Activated CD4-positive, alpha-beta T cell treated with anti-CD3 and anti-CD28 coated beads, Interleukin-2, amount 10 ng/mL, durations not matched to agents 7 days and 5 days (primary cell): ENCODE results near the gene F12. TPM values are rescaled to one million over a fixed set of nuclear protein-coding genes. Genes with fewer than 3 reads are reported as not detected.
"Not testable (repeated sequence)": the region's sequence is repeated elsewhere in the genome, so short reads cannot be mapped to it uniquely, and the experiment has no call there.

ENCODE experiments used
- CTCF ChIA-PET: fragments of 350-600 bp; sonication (Branson Sonifier 250); formaldehyde crosslinking; loops from one replicate; lab custom pipeline; 2021; ENCODE audit warnings: antibody characterized with exemption; lab: Charles Lee
- POLR2A ChIA-PET: fragments of 350-600 bp; sonication (Branson Sonifier 250); formaldehyde crosslinking; loops from one replicate; lab custom pipeline; 2021; ENCODE audit warnings: antibody characterized with exemption; lab: Charles Lee
- DNase-seq: peaks from one replicate; pipeline ENCODE4 v3.0.0-alpha.2; 2020
- H3K27ac Mint-ChIP-seq: one replicate; pipeline ENCODE4 v1.8.0; 2021; ENCODE audit warnings: mild to moderate bottlenecking, moderate library complexity, mixed read lengths
- H3K27me3 Mint-ChIP-seq: one replicate; pipeline ENCODE4 v1.8.0; 2021; ENCODE audit warnings: mixed read lengths
- H3K36me3 Mint-ChIP-seq: one replicate; pipeline ENCODE4 v1.8.0; 2021; ENCODE audit warnings: low read depth, mixed read lengths
- H3K4me1 Mint-ChIP-seq: one replicate; pipeline ENCODE4 v1.8.0; 2021; ENCODE audit warnings: mixed read lengths
- H3K4me3 Mint-ChIP-seq: one replicate; pipeline ENCODE4 v1.8.0; 2021; ENCODE audit warnings: mild to moderate bottlenecking, moderate library complexity, mixed read lengths
- H3K9me3 Mint-ChIP-seq: one replicate; pipeline ENCODE4 v1.8.0; 2021; ENCODE audit warnings: mixed read lengths
- total RNA-seq, 2 experiments: library from RNA; stranded (reverse); gene quantifications; one replicate each; pipeline ENCODE4 v1.2.3, GENCODE V29; 2021

The F12 gene
- total RNA-seq, 2 experiments from 2014 or later, result 0.22 to 0.60 TPM

DNA sequence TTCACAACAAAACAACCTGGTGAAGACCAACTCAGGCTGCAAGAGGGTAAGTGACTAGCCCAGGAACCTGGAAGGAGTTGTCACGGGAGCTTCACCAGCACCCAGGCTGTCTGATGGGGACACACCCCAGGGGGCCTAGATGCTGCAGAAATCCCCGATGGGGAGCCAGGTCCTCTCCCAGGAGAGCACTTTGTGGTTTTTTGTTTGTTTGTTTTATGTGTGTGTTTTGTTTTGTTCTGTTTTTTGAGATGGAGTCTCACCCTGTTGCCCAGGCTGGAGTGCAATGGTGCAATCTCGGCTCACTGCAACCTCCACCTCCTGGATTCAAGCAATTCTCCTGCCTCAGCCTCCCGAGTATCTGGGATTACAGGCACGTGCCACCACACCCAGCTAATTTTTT, 33.8 kb downstream of the F12 start:
- CTCF ChIA-PET, result interaction anchor here (0.6 to 11.1 kb wide), 4 partner anchors 14 to 66 kb away, joined by 3 to 145 read pairs (median 50); partner anchors contain the start of genes LMAN2 and RGS14
- peaks cover 29% of the 10 kb centered on the region for H3K36me3 Mint-ChIP-seq
- peaks cover 50% of the 10 kb centered on the region for H3K4me1 Mint-ChIP-seq
- DNase-seq, H3K27me3 Mint-ChIP-seq, POLR2A ChIA-PET, H3K4me3 Mint-ChIP-seq, H3K9me3 Mint-ChIP-seq: not testable (repeated sequence)
- H3K27ac Mint-ChIP-seq, result peak overlapping the region; percentile 46

- H3K27ac Mint-ChIP-seq, result peak overlapping the region; percentile 84
- ChIA-PET POLR2A (interaction anchor here (0.7 kb wide), 1 partner anchor 71 kb away, joined by 4 read pairs; the partner anchor contains the start of gene RAB24), CTCF (interaction anchor here (0.8 to 11.1 kb wide), 8 partner anchors 9 to 369 kb away, joined by 3 to 145 read pairs (median 6); partner anchors contain the start of genes LMAN2, RGS14 and SLC34A1)
- no peak for DNase-seq
- no peaks in the 10 kb centered on the region for H3K27me3 Mint-ChIP-seq
- no peaks in the 10 kb centered on the region for H3K9me3 Mint-ChIP-seq
- H3K4me1 Mint-ChIP-seq, result peaks cover 54% of the 10 kb centered on the region
- H3K36me3 Mint-ChIP-seq, result peaks cover 41% of the 10 kb centered on the region
- H3K4me3 Mint-ChIP-seq, result no peak overlapping the region
Measured at GRCh38 chr5:177374211-177374610, 35.2 kb downstream of the F12 start.

DNA sequence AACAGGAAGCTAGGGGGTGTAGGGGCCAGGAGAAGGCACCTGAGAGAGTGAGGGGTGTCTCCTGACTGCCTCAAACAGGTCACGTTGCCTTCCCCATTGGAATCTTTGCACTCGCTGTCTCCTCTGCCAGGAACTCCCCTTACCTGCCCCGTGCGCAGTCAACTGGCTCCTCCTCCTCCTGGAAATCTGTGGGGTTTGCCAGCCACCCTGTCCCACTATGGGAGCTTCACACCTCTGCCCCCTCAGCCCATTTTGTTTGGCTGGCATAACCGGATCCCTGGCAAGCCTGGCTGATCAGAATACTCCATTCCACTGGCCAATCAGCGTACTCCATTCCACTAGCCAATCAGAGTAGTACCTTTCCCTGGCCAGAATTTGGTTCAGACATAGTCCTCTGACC, 35.6 kb downstream of the F12 start:
- peaks cover 45% of the 10 kb centered on the region for H3K36me3 Mint-ChIP-seq
- H3K27me3 Mint-ChIP-seq, result no peaks in the 10 kb centered on the region
- POLR2A ChIA-PET, result interaction anchor here (0.7 kb wide), 1 partner anchor 71 kb away, joined by 4 read pairs; the partner anchor contains the start of gene RAB24
- CTCF ChIA-PET, result interaction anchor here (0.8 to 11.1 kb wide), 8 partner anchors 9 to 369 kb away, joined by 3 to 145 read pairs (median 6); partner anchors contain the start of genes LMAN2, RGS14 and SLC34A1
- H3K9me3 Mint-ChIP-seq, result no peaks in the 10 kb centered on the region
- H3K4me1 Mint-ChIP-seq, result peaks cover 56% of the 10 kb centered on the region
- no peak overlapping the region for H3K4me3 Mint-ChIP-seq
- DNase-seq, result no peak
- peak overlapping the region; percentile 84 for H3K27ac Mint-ChIP-seq

DNA sequence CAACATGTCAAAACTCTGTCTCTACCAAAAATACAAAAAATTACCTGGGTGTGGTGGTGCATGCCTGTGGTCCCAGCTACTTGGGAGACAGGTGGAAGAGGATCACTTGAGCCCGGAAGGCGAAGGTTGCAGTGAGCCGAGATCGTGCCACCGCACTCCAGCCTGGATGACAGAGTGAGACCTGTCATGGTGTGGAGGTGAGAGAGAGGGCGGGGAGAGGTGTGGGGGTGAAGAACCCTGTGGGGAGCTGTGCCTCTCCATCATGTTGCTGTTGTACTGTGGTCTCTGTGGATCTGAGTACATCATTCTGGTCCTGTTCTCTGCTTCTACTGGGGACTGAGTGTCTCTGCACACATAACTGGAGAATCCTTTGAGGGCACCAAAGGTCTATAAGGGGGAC, 36.5 kb downstream of the F12 start:
- Mint-ChIP-seq H3K36me3 (peaks cover 54% of the 10 kb centered on the region), H3K4me3 (peak overlapping the region; percentile 49), H3K27ac (peak overlapping the region; percentile 84), H3K4me1 (peaks cover 62% of the 10 kb centered on the region), H3K9me3 (no peaks in the 10 kb centered on the region), H3K27me3 (no peaks in the 10 kb centered on the region)
- ChIA-PET CTCF (interaction anchor here (1.1 to 11.1 kb wide), 10 partner anchors 10 to 90 kb away, joined by 3 to 145 read pairs (median 8); partner anchors contain the start of genes LMAN2, MXD3, RGS14 and SLC34A1), POLR2A (no interaction called here)
- DNase-seq, result no peak

GRCh38 chr5:177372034-177372896, 37.1 kb downstream of the F12 start:
- Mint-ChIP-seq H3K27me3 (no peaks in the 10 kb centered on the region), H3K9me3 (no peaks in the 10 kb centered on the region), H3K27ac (peak overlapping the region; percentile 84), H3K4me1 (peaks cover 62% of the 10 kb centered on the region), H3K4me3 (peak overlapping the region; percentile 49), H3K36me3 (peaks cover 58% of the 10 kb centered on the region)
- POLR2A ChIA-PET, result interaction anchor here (0.7 kb wide), 1 partner anchor 52 kb away, joined by 5 read pairs; no protein-coding TSS in a partner anchor
- DNase-seq, result peak; percentile 33
- CTCF ChIA-PET, result interaction anchor here (0.6 to 11.1 kb wide), 14 partner anchors 11 to 129 kb away, joined by 3 to 145 read pairs (median 5); partner anchors contain the start of genes LMAN2, MXD3, RGS14 and SLC34A1

- CTCF ChIA-PET, result interaction anchor here (0.6 to 11.1 kb wide), 14 partner anchors 13 to 130 kb away, joined by 3 to 145 read pairs (median 4); partner anchors contain the start of genes LMAN2, MXD3, RGS14 and SLC34A1
- Mint-ChIP-seq H3K4me1 (peaks cover 65% of the 10 kb centered on the region), H3K9me3 (no peaks in the 10 kb centered on the region), H3K36me3 (peaks cover 65% of the 10 kb centered on the region), H3K4me3 (peak overlapping the region; percentile 55), H3K27me3 (no peaks in the 10 kb centered on the region), H3K27ac (peak overlapping the region; percentile 84)
- no peak for DNase-seq
- POLR2A ChIA-PET, result interaction anchor here (0.7 to 1.2 kb wide), 2 partner anchors 10 to 53 kb away, joined by 5 read pairs; no protein-coding TSS in a partner anchor
Measured at GRCh38 chr5:177371120-177372033, 38.0 kb downstream of the F12 start.

DNA sequence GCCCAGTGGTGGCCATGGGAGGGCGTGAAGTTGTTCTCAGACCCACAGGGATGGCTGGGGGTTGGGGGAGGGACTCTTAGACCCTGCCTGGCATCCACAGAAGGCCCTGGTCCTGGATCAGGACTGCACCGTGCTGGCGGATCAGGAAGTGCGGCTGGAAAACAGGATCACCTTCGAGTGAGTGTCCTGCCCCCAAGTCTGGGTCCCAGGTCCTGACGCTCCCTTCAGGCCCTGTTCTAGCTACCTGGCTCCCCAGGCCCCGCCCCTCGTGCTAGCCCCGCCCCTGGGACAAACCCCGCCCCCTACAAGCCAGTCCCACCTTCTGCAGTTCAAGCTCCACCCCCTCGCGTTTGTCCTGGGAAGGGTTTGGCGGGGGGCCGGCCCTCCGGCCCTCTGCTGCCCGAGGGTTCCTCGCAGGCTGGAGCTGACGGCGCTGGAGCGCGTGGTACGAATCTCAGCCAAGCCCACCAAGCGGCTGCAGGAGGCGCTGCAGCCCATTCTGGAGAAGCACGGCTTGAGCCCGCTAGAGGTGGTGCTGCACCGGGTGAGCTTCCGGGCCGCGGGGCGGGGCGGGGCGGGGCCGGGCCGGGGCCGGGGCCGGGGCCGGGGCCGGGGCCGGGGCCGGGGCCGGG, 38.8 kb downstream of the F12 start:
- peak overlapping the region; percentile 36 for H3K4me3 Mint-ChIP-seq
- CTCF ChIA-PET, result interaction anchor here (0.8 to 11.1 kb wide), 13 partner anchors 8 to 131 kb away, joined by 3 to 145 read pairs (median 6); partner anchors contain the start of genes LMAN2, RGS14 and SLC34A1
- H3K27me3 Mint-ChIP-seq, result no peaks in the 10 kb centered on the region

GRCh38 chr5:177369645-177370440, 39.5 kb downstream of the F12 start:
- peak overlapping the region; percentile 36 for H3K27ac Mint-ChIP-seq
- POLR2A ChIA-PET, result interaction anchor here (1.2 kb wide), 1 partner anchor 9 kb away, joined by 5 read pairs; no protein-coding TSS in a partner anchor
- H3K4me1 Mint-ChIP-seq, result peaks cover 68% of the 10 kb centered on the region
- H3K36me3 Mint-ChIP-seq, result peaks cover 72% of the 10 kb centered on the region
- CTCF ChIA-PET, result interaction anchor here (0.7 to 11.1 kb wide), 21 partner anchors 8 to 256 kb away, joined by 3 to 145 read pairs (median 4); partner anchors contain the start of genes LMAN2, PRR7 and RGS14
- DNase-seq, result no peak
- no peaks in the 10 kb centered on the region for H3K9me3 Mint-ChIP-seq
- H3K4me3 Mint-ChIP-seq, result no peak overlapping the region
- H3K27me3 Mint-ChIP-seq, result no peaks in the 10 kb centered on the region

More for the DNA sequence above, 38.8 kb downstream of the F12 start:
- Mint-ChIP-seq H3K27ac (peak overlapping the region; percentile 36), H3K9me3 (no peaks in the 10 kb centered on the region), H3K4me1 (peaks cover 66% of the 10 kb centered on the region), H3K36me3 (peaks cover 69% of the 10 kb centered on the region)
- peak; percentile 56 for DNase-seq
- POLR2A ChIA-PET, result interaction anchor here (1.2 kb wide), 1 partner anchor 10 kb away, joined by 5 read pairs; no protein-coding TSS in a partner anchor

DNA sequence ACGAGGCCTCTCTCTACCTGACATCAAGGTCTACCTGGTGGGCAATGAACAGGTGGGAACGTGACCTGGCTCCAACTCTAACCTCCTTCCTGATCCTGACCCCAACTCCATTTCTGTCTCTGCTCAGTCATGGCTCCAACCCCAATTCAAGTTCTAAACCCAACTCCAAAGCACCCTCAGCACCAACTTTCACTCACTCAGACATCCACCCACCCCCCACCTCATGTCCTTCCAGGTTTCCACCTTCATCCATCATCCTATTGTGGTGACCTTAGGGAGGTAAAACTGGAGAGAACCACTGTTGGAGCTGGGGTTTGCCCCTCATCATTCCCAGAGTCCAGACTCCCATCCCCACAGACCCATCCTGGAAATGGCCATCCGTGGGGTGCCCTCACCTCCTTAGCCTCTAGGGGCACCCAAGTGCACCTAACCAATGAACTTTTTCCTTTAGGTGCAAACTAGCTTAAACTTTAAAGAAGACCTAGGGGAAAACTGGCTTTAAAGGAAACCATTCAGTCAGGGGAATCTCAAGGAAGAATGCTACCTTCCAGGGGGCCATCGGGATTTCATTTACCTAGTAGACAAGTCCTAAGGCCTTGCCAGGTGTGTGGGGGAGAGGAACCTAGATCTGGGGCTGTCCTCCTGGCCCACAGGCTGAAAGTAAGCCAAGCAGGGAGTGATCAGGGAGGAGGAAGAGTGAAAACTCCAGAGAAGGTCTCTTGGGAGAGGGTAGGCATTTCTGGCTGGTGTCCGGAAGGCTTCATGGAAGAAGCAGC, 40.3 kb downstream of the F12 start:
- Mint-ChIP-seq H3K4me1 (peaks cover 70% of the 10 kb centered on the region), H3K4me3 (no peak overlapping the region), H3K9me3 (no peaks in the 10 kb centered on the region), H3K27ac (peak overlapping the region; percentile 72), H3K36me3 (peaks cover 71% of the 10 kb centered on the region), H3K27me3 (no peaks in the 10 kb centered on the region)
- CTCF ChIA-PET, result interaction anchor here (0.6 to 9.8 kb wide), 17 partner anchors 9 to 256 kb away, joined by 3 to 145 read pairs (median 4); partner anchors contain the start of genes LMAN2, PRR7 and RGS14
- POLR2A ChIA-PET, result no interaction called here
- DNase-seq, result peak; percentile 37
